NCI-H1105 (cell line): ENCODE measurements around the gene CUL5.

Experiments
- DNase-seq: peaks from one replicate; lab custom pipeline; 2025; lab: John Stamatoyannopoulos, UW

CUL5 gene

GRCh38 chr11:108008656-108009496, at the start of gene CUL5:
Gene CUL5 (plus strand): TSS chr11:108008898. CDS start chr11:108009349, 451 bp downstream.
- peak; percentile 90 for DNase-seq

GRCh38 chr11:107961480-107961879, 47.2 kb upstream of the CUL5 start:
- no peak for DNase-seq

GRCh38 chr11:107962181-107962580, 46.5 kb upstream of the CUL5 start:
- DNase-seq: no peak

GRCh38 chr11:107963091-107963490, 45.6 kb upstream of the CUL5 start:
- DNase-seq: no peak

GRCh38 chr11:107969219-107969618, 39.5 kb upstream of the CUL5 start:
- no peak for DNase-seq

GRCh38 chr11:107970049-107970448, 38.6 kb upstream of the CUL5 start:
- DNase-seq: no peak

GRCh38 chr11:107973641-107974040, 35.1 kb upstream of the CUL5 start:
- DNase-seq: no peak

GRCh38 chr11:107988397-107989158, 20.1 kb upstream of the CUL5 start:
- DNase-seq: no peak

GRCh38 chr11:107991868-107992414, 16.8 kb upstream of the CUL5 start:
- DNase-seq: no peak

- DNase-seq: no peak
Measured at GRCh38 chr11:107996006-107996776, 12.5 kb upstream of the CUL5 start.

GRCh38 chr11:107998761-107999160, 9.9 kb upstream of the CUL5 start:
- no peak for DNase-seq

GRCh38 chr11:107999759-108000455, 8.8 kb upstream of the CUL5 start:
- peak; percentile 14 for DNase-seq

- DNase-seq: no peak
Measured at GRCh38 chr11:108002476-108002875, 6.2 kb upstream of the CUL5 start.

GRCh38 chr11:108003623-108004022, 5.1 kb upstream of the CUL5 start:
- no peak for DNase-seq

GRCh38 chr11:108007819-108008218, 879 bp upstream of the CUL5 start:
- no peak for DNase-seq

GRCh38 chr11:108009497-108010370, 1.0 kb downstream of the CUL5 start:
- DNase-seq: no peak

- DNase-seq: no peak
Measured at GRCh38 chr11:108012139-108012725, 3.5 kb downstream of the CUL5 start.

- no peak for DNase-seq
Measured at GRCh38 chr11:108016647-108017046, 7.9 kb downstream of the CUL5 start.

GRCh38 chr11:108018708-108019107, 10.0 kb downstream of the CUL5 start:
- no peak for DNase-seq
